HepG2 (cell line): Measurements from ENCODE around the gene HS6ST1. TPM values are rescaled to one million over a fixed set of nuclear protein-coding genes. Genes with fewer than 3 reads are reported as not detected.
A peak's percentile ranks its signal among the peaks of the same experiment; 100 is the strongest.

Experiments used
- ATF1 ChIP-seq: IDR thresholded peaks from 2 replicates; pipeline ENCODE4 v1.6.1; 2016; ENCODE audit warnings: mild to moderate bottlenecking, control low read depth
- CREM ChIP-seq, 2 experiments: sonication (generic) in 1 of 2; formaldehyde crosslinking in 1 of 2; IDR thresholded peaks; 2 replicates each; pipeline versions ENCODE4 v1.4.0 to v1.6.1; 2016 to 2020; ENCODE audit warnings: antibody characterized with exemption in 1 of 2, mild to moderate bottlenecking in 1 of 2, missing genetic modification reagents in 1 of 2
- FIP1L1 ChIP-seq: fragments of 200-400 bp; formaldehyde crosslinking; IDR thresholded peaks from 2 replicates; pipeline ENCODE4 v1.6.1; 2018; ENCODE audit warnings: low read depth, mild to moderate bottlenecking, low read length, moderate library complexity, borderline replicate concordance; ENCODE audit not compliant: insufficient read depth
- FOXO1 ChIP-seq: sonication (generic); formaldehyde crosslinking; IDR thresholded peaks from 2 replicates; pipeline ENCODE4 v1.4.0; 2020; ENCODE audit warnings: missing genetic modification reagents
- HHEX ChIP-seq: IDR thresholded peaks from 2 replicates; pipeline ENCODE4 v1.6.1; 2016; ENCODE audit warnings: control low read depth
- KDM5B ChIP-seq: sonication (generic); formaldehyde crosslinking; IDR thresholded peaks from 2 replicates; pipeline ENCODE4 v1.4.0; 2020; ENCODE audit warnings: missing genetic modification reagents, mild to moderate bottlenecking, borderline replicate concordance
- MAZ ChIP-seq, 2 experiments: sonication (generic) in 1 of 2; formaldehyde crosslinking in 1 of 2; IDR thresholded peaks; 2 replicates each; pipeline versions ENCODE4 v1.5.0 to v1.6.1; 2012 to 2020; ENCODE audit warnings: low read depth in 2 of 2, mild to moderate bottlenecking in 2 of 2, borderline replicate concordance in 1 of 2, improper control_type of control experiment in 1 of 2, low read length in 1 of 2, missing genetic modification reagents in 1 of 2, moderate library complexity in 1 of 2
- PPARG ChIP-seq: conservative IDR thresholded peaks from 2 replicates; pipeline ENCODE4 v1.6.1; 2016; ENCODE audit warnings: missing biosample characterization, missing genetic modification reagents
- TBX3 ChIP-seq: fragments of 450-650 bp; IDR thresholded peaks from 2 replicates; pipeline ENCODE4 v1.6.1; 2017; ENCODE audit warnings: antibody characterized with exemption, mild to moderate bottlenecking, inconsistent platforms, borderline replicate concordance
- YEATS2 ChIP-seq: sonication (generic); formaldehyde crosslinking; IDR thresholded peaks from 2 replicates; pipeline ENCODE4 v1.4.0; 2020; ENCODE audit warnings: missing genetic modification reagents, borderline replicate concordance
- ZIK1 ChIP-seq: sonication (generic); formaldehyde crosslinking; IDR thresholded peaks from 2 replicates; pipeline ENCODE4 v1.5.0; 2020; ENCODE audit warnings: mild to moderate bottlenecking, low read depth, missing genetic modification reagents, borderline replicate concordance
- ZNF18 ChIP-seq: sonication (generic); formaldehyde crosslinking; IDR thresholded peaks from 2 replicates; pipeline ENCODE4 v1.8.0; 2022; ENCODE audit warnings: mild to moderate bottlenecking, missing genetic modification reagents; ENCODE audit not compliant: insufficient replicate concordance
- ZNF235 ChIP-seq: sonication (generic); formaldehyde crosslinking; IDR thresholded peaks from 2 replicates; pipeline ENCODE4 v1.8.1; 2023; ENCODE audit warnings: mild to moderate bottlenecking, missing genetic modification reagents, borderline replicate concordance
- ZNF367 ChIP-seq: sonication (generic); formaldehyde crosslinking; IDR thresholded peaks from 2 replicates; pipeline ENCODE4 v1.4.0; 2020; ENCODE audit warnings: missing genetic modification reagents, borderline replicate concordance
- ZNF407 ChIP-seq: sonication (generic); formaldehyde crosslinking; IDR thresholded peaks from one replicate; pipeline ENCODE4 v1.5.1; 2020; ENCODE audit warnings: mild to moderate bottlenecking, missing genetic modification reagents; ENCODE audit errors: not compliant biosample characterization
- ZNF607 ChIP-seq: sonication (generic); formaldehyde crosslinking; IDR thresholded peaks from 2 replicates; pipeline ENCODE4 v1.5.1; 2020; ENCODE audit warnings: missing genetic modification reagents, mild to moderate bottlenecking, borderline replicate concordance
- polyA plus RNA-seq, 8 experiments: library from polyadenylated mRNA; depleted of rRNA in 3 of 8; stranded (reverse) in 7 of 8; unstranded in 1 of 8; fragments of >200 nt; fragmentation: Illumina TruSeq in 4 of 8; extraction: Trizol in 4 of 8; gene quantifications; 2 replicates each; pipeline versions ENCODE4 v1.2.1 to v1.2.3, GENCODE V29; 2011 to 2016; ENCODE audit warnings: low read depth in 4 of 8, missing spikeins in 1 of 8, mixed read lengths in 1 of 8; ENCODE audit not compliant: insufficient read depth in 1 of 8
- total RNA-seq, 5 experiments: library from RNA; depleted of rRNA; stranded (reverse); fragments of >200 nt; fragmentation: Illumina TruSeq; extraction: Trizol; gene quantifications; 2 replicates each; pipeline ENCODE4 v1.2.3, GENCODE V29; 2016; ENCODE audit warnings: low read depth in 1 of 5

The HS6ST1 gene
- total and polyA plus RNA-seq, 2 of the 13 experiments (the other 11 are each of a cell fraction or from before 2014, with no cell fraction given), result 34.5 to 84.6 TPM

- TF ChIP-seq MAZ (IDR thresholded peaks at IDR 0.05; ENCODE audit: borderline replicate concordance, low read depth, low read length), result no peak
- no peak for TF ChIP-seq MAZ (CRISPR knock-in tag; IDR thresholded peaks at IDR 0.05; ENCODE audit: low read depth)
- TF ChIP-seq ZNF235 (CRISPR knock-in tag), result no peak
- no peak for TF ChIP-seq FIP1L1
- TF ChIP-seq ZIK1 (CRISPR knock-in tag), result no peak
- no peak for TF ChIP-seq ZNF367 (CRISPR knock-in tag)
- TF ChIP-seq FOXO1 (CRISPR knock-in tag), result no peak
- TF ChIP-seq YEATS2, result no peak
- TF ChIP-seq HHEX (CRISPR knock-in tag), result no peak
- TF ChIP-seq CREM (IDR thresholded peaks at IDR 0.05), result no peak
- no peak for TF ChIP-seq CREM (CRISPR knock-in tag; IDR thresholded peaks at IDR 0.05)
- TF ChIP-seq ZNF607 (CRISPR knock-in tag), result no peak
- no peak for TF ChIP-seq ATF1 (CRISPR knock-in tag)
- no peak for TF ChIP-seq PPARG (CRISPR knock-in tag)
- TF ChIP-seq ZNF407 (CRISPR knock-in tag), result no peak
- 0 out of 2 replicates have a peak, but pooled peaks have one; percentile 3 for TF ChIP-seq KDM5B (CRISPR knock-in tag)
- no peak for TF ChIP-seq TBX3
- no peak for TF ChIP-seq ZNF18 (CRISPR knock-in tag)
Observed at GRCh38 chr2:128305555-128306080, 13.1 kb downstream of the HS6ST1 start (continued).
